Central memory CD8-positive, alpha-beta T cell (primary cell): Measurements from ENCODE around the gene PRKCH.
A peak's percentile ranks its signal among the peaks of the same experiment; 100 is the strongest.

Source experiments
- ATAC-seq: fragments of 150-1000 bp; cut with Tn5 transposase; replicated peaks from 2 replicates; pipeline ENCODE4 v1.10.0; 2022; ENCODE audit warnings: mild to moderate bottlenecking, moderate FRiP score, moderate number of reproducible peaks; ENCODE audit not compliant: poor library complexity, severe bottlenecking; ENCODE audit errors: extremely low read depth
- DNase-seq, 2 donors: peaks; one replicate each; pipeline ENCODE4 v3.0.0; 2021; ENCODE audit warnings: low spot score in 2 of 2
- H3K27ac Mint-ChIP-seq: one replicate; pipeline ENCODE4 v1.8.0; 2022; ENCODE audit warnings: low read depth, mild to moderate bottlenecking, moderate library complexity, mixed read lengths
- H3K27me3 Mint-ChIP-seq: one replicate; pipeline ENCODE4 v1.8.0; 2022; ENCODE audit warnings: mixed read lengths
- H3K36me3 Mint-ChIP-seq: one replicate; pipeline ENCODE4 v1.8.0; 2022; ENCODE audit warnings: mild to moderate bottlenecking, moderate library complexity, mixed read lengths; ENCODE audit not compliant: insufficient read depth
- H3K4me1 Mint-ChIP-seq: one replicate; pipeline ENCODE4 v1.8.0; 2022; ENCODE audit warnings: mixed read lengths
- H3K4me3 Mint-ChIP-seq: one replicate; pipeline ENCODE4 v1.8.0; 2022; ENCODE audit warnings: mild to moderate bottlenecking, moderate library complexity, mixed read lengths
- H3K9me3 Mint-ChIP-seq: one replicate; pipeline ENCODE4 v1.8.0; 2022; ENCODE audit warnings: mixed read lengths

Gene PRKCH

GRCh38 chr14:61451891-61452400 lies 130.6 kb downstream of the PRKCH start:
- H3K27me3 Mint-ChIP-seq, result no peaks in the 10 kb centered on the region
- ATAC-seq, result no peak
- H3K9me3 Mint-ChIP-seq, result no peaks in the 10 kb centered on the region
- H3K4me1 Mint-ChIP-seq, result peaks cover 97% of the 10 kb centered on the region
- peak overlapping the region; percentile 86 for H3K27ac Mint-ChIP-seq
- H3K36me3 Mint-ChIP-seq, result peaks cover 79% of the 10 kb centered on the region
- H3K4me3 Mint-ChIP-seq, result peak overlapping the region; percentile 68
- no peak for DNase-seq

- H3K27me3 Mint-ChIP-seq, result no peaks in the 10 kb centered on the region
- DNase-seq (peak in 1 of 2 donors; percentile 61), ATAC-seq (peak; percentile 92)
- peaks cover 82% of the 10 kb centered on the region for H3K36me3 Mint-ChIP-seq
- H3K4me3 Mint-ChIP-seq, result peak overlapping the region; percentile 68
- peaks cover 97% of the 10 kb centered on the region for H3K4me1 Mint-ChIP-seq
- no peaks in the 10 kb centered on the region for H3K9me3 Mint-ChIP-seq
- peak overlapping the region; percentile 86 for H3K27ac Mint-ChIP-seq
Measured at GRCh38 chr14:61452452-61452851, 131.1 kb downstream of the PRKCH start.

- Mint-ChIP-seq H3K4me3 (peak overlapping the region; percentile 68), H3K27ac (peak overlapping the region; percentile 86), H3K36me3 (peaks cover 90% of the 10 kb centered on the region), H3K27me3 (no peaks in the 10 kb centered on the region), H3K9me3 (no peaks in the 10 kb centered on the region), H3K4me1 (peaks cover 92% of the 10 kb centered on the region)
- ATAC-seq (no peak), DNase-seq (no peak)
Measured at GRCh38 chr14:61453103-61453767, 131.9 kb downstream of the PRKCH start.

- no peaks in the 10 kb centered on the region for H3K9me3 Mint-ChIP-seq
- H3K4me1 Mint-ChIP-seq, result peaks cover 89% of the 10 kb centered on the region
- H3K4me3 Mint-ChIP-seq, result peak overlapping the region; percentile 68
- ATAC-seq (no peak), DNase-seq (no peak)
- peaks cover 92% of the 10 kb centered on the region for H3K36me3 Mint-ChIP-seq
- H3K27me3 Mint-ChIP-seq, result no peaks in the 10 kb centered on the region
- H3K27ac Mint-ChIP-seq, result peak overlapping the region; percentile 89
Measured at GRCh38 chr14:61454545-61454944, 133.2 kb downstream of the PRKCH start.

GRCh38 chr14:61455351-61455750 lies 134.0 kb downstream of the PRKCH start:
- DNase-seq (no peak), ATAC-seq (no peak)
- peak overlapping the region; percentile 89 for H3K27ac Mint-ChIP-seq
- peaks cover 5% of the 10 kb centered on the region for H3K9me3 Mint-ChIP-seq
- peak overlapping the region; percentile 68 for H3K4me3 Mint-ChIP-seq
- H3K27me3 Mint-ChIP-seq, result no peaks in the 10 kb centered on the region
- peaks cover 88% of the 10 kb centered on the region for H3K36me3 Mint-ChIP-seq
- peaks cover 86% of the 10 kb centered on the region for H3K4me1 Mint-ChIP-seq

- DNase-seq, result peak; percentile 69 to 73
- Mint-ChIP-seq H3K27me3 (no peaks in the 10 kb centered on the region), H3K36me3 (peaks cover 87% of the 10 kb centered on the region), H3K9me3 (peaks cover 5% of the 10 kb centered on the region), H3K27ac (peak overlapping the region; percentile 77), H3K4me3 (peak overlapping the region; percentile 39), H3K4me1 (peaks cover 84% of the 10 kb centered on the region)
- no peak for ATAC-seq
Measured at GRCh38 chr14:61456720-61457119, 135.3 kb downstream of the PRKCH start.

- no peak for ATAC-seq
- no peak overlapping the region for H3K4me3 Mint-ChIP-seq
- H3K4me1 Mint-ChIP-seq, result peaks cover 75% of the 10 kb centered on the region
- peaks cover 87% of the 10 kb centered on the region for H3K36me3 Mint-ChIP-seq
- peak overlapping the region; percentile 86 for H3K27ac Mint-ChIP-seq
- peaks cover 5% of the 10 kb centered on the region for H3K9me3 Mint-ChIP-seq
- no peak for DNase-seq
- H3K27me3 Mint-ChIP-seq, result no peaks in the 10 kb centered on the region
Measured at GRCh38 chr14:61458766-61459165, 137.4 kb downstream of the PRKCH start.

- ATAC-seq (no peak), DNase-seq (no peak)
- Mint-ChIP-seq H3K4me3 (no peak overlapping the region), H3K4me1 (peaks cover 75% of the 10 kb centered on the region), H3K36me3 (peaks cover 87% of the 10 kb centered on the region), H3K27me3 (no peaks in the 10 kb centered on the region), H3K9me3 (peaks cover 5% of the 10 kb centered on the region), H3K27ac (peak overlapping the region; percentile 86)
Measured at GRCh38 chr14:61459229-61459628, 137.8 kb downstream of the PRKCH start.

GRCh38 chr14:61460063-61460462 lies 138.7 kb downstream of the PRKCH start:
- Mint-ChIP-seq H3K27me3 (no peaks in the 10 kb centered on the region), H3K36me3 (peaks cover 87% of the 10 kb centered on the region), H3K4me1 (peaks cover 77% of the 10 kb centered on the region), H3K4me3 (no peak overlapping the region), H3K27ac (no peak overlapping the region), H3K9me3 (peaks cover 5% of the 10 kb centered on the region)
- DNase-seq, result no peak
- no peak for ATAC-seq

GRCh38 chr14:61460718-61461611 lies 139.6 kb downstream of the PRKCH start:
- Mint-ChIP-seq H3K4me3 (no peak overlapping the region), H3K36me3 (peaks cover 86% of the 10 kb centered on the region), H3K27ac (peak overlapping the region; percentile 83), H3K27me3 (no peaks in the 10 kb centered on the region), H3K9me3 (peaks cover 5% of the 10 kb centered on the region), H3K4me1 (peaks cover 77% of the 10 kb centered on the region)
- DNase-seq (no peak), ATAC-seq (peak; percentile 35)

GRCh38 chr14:61461808-61462275 lies 140.5 kb downstream of the PRKCH start:
- no peak overlapping the region for H3K4me3 Mint-ChIP-seq
- peaks cover 86% of the 10 kb centered on the region for H3K36me3 Mint-ChIP-seq
- DNase-seq (no peak), ATAC-seq (peak; percentile 52)
- peaks cover 5% of the 10 kb centered on the region for H3K9me3 Mint-ChIP-seq
- peak overlapping the region; percentile 83 for H3K27ac Mint-ChIP-seq
- peaks cover 75% of the 10 kb centered on the region for H3K4me1 Mint-ChIP-seq
- H3K27me3 Mint-ChIP-seq, result no peaks in the 10 kb centered on the region

GRCh38 chr14:61462566-61463193 lies 141.3 kb downstream of the PRKCH start:
- peaks cover 83% of the 10 kb centered on the region for H3K36me3 Mint-ChIP-seq
- ATAC-seq, result no peak
- H3K27me3 Mint-ChIP-seq, result no peaks in the 10 kb centered on the region
- no peak overlapping the region for H3K4me3 Mint-ChIP-seq
- peaks cover 5% of the 10 kb centered on the region for H3K9me3 Mint-ChIP-seq
- H3K27ac Mint-ChIP-seq, result no peak overlapping the region
- peaks cover 75% of the 10 kb centered on the region for H3K4me1 Mint-ChIP-seq
- DNase-seq, result no peak
